ENCODE measurements around the gene LILRB3.
"Not testable (repeated sequence)": the region's sequence is repeated elsewhere in the genome, so short reads cannot be mapped to it uniquely, and the experiment has no call there.

LILRB3 gene

DNA sequence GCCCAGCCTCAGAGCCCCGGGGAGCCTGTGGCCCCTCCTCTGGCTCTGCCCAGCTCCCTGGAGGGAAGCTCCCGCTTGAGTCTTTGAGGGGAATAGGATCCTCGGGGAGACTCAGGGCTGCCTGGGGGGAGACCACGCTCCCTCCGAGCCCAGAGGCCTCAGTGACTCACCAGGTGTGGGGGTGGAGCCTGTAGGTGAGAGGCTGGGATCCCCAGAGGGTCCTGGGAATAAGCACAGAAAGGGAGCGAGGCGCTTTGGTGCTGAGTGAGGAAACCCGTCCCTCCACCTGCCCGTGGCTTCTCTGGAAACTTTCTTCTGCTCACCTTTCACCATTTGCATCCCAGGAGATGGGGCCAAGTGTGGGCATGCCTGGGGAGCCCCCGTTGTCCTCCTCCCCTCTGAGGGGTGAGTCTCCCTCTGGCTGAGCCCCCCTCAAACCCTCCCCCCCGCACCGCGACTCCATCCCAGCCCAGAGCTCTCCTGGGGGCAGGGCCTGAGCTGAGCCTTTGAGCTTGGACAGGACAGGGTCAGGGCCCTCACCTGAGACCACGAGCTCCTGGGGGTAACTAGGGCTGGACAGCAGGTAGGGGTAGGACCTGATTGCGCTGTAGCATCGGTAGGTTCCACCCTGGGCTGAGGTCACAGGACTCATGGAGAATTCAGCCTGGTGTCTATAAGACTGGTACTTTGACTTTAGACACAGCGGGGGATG is 31.5 kb upstream of the LILRB3 start:
- no peaks in the 10 kb centered on the region; the same call in 1 of the 2 replicates for H3K27me3 ChIP-seq (ENCODE audit: insufficient read depth, low read length)
- no peak overlapping the region for H3K9ac ChIP-seq (ENCODE audit: low read depth, low read length)

DNA sequence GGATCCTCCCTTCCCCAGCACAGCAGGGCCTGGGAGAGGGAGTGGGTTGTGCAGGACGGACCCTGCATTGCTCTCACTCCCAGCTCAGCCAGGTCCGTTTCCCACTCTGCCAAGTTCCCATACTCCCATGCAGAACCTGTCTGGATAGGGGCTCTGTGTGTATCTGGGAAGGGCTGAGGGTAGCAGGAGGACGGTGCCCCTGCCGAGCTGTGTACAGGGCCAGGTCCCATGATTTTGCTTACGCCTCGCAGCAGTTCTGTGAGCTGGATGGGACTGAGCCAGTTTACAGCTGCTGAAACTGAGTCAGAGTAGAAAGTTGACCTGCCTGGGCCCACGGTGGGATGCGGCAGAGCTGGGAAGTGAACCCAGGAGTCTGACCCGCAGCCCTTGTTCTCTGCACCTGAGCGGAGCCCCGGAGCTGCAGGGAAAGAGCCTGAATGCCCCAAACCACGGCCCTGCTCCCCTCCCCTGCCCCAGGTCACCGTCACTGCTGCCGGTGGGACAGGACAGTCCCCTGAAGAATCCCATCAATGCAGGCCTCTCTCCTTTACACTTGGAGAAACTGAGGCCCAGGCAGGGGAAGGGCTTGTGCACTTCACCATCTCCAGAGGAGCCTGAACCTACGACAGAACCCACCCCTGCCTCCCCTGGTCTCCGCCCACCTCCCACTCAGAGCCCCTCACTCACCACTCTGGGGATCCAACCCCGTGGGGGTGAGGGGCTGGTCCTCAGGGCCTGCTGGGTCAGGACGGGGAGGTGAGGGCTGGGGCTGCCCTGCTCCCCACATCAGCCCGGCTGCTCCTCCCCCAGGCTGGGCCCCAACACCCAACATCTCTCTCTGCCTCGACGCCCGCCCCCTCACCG is 30.8 kb upstream of the LILRB3 start:
- no peaks in the 10 kb centered on the region; the same call in 1 of the 2 replicates for H3K4me1 ChIP-seq (ENCODE audit: insufficient read depth, low read length)
- H3K27ac ChIP-seq (ENCODE audit: low read length), result no peak overlapping the region
- no peaks in the 10 kb centered on the region for H3K9me3 ChIP-seq (ENCODE audit: insufficient read depth, low read depth, low read length)
- no peaks in the 10 kb centered on the region; the same call in 1 of the 2 replicates for H3K27me3 ChIP-seq (ENCODE audit: insufficient read depth, low read length)
- no peak overlapping the region for H3K9ac ChIP-seq (ENCODE audit: low read depth, low read length)
- no peak overlapping the region for H3K4me3 ChIP-seq (ENCODE audit: low read length)
- H3K36me3 ChIP-seq (ENCODE audit: insufficient read depth, low read depth, low read length), result no peaks in the 10 kb centered on the region

More for the DNA sequence above, 31.5 kb upstream of the LILRB3 start:
- Histone ChIP-seq H3K36me3 (ENCODE audit: insufficient read depth, low read depth, low read length) (no peaks in the 10 kb centered on the region), H3K27ac (ENCODE audit: low read length) (no peak overlapping the region), H3K4me1 (ENCODE audit: insufficient read depth, low read length) (no peaks in the 10 kb centered on the region; the same call in 1 of the 2 replicates), H3K9me3 (ENCODE audit: insufficient read depth, low read depth, low read length) (no peaks in the 10 kb centered on the region), H3K4me3 (ENCODE audit: low read length) (no peak overlapping the region)

GRCh38 chr19:54252845-54253244 is 30.0 kb upstream of the LILRB3 start:
- Histone ChIP-seq H3K9me3 (ENCODE audit: insufficient read depth, low read depth, low read length) (no peaks in the 10 kb centered on the region), H3K36me3 (ENCODE audit: insufficient read depth, low read depth, low read length) (no peaks in the 10 kb centered on the region), H3K4me1 (ENCODE audit: insufficient read depth, low read length) (no peaks in the 10 kb centered on the region; the same call in 1 of the 2 replicates), H3K9ac (ENCODE audit: low read depth, low read length) (no peak overlapping the region), H3K27ac (ENCODE audit: low read length) (no peak overlapping the region), H3K27me3 (ENCODE audit: insufficient read depth, low read length) (no peaks in the 10 kb centered on the region; the same call in 1 of the 2 replicates), H3K4me3 (ENCODE audit: low read length) (no peak overlapping the region)

- H3K4me3 ChIP-seq (ENCODE audit: low read length), result no peak overlapping the region
- H3K27ac ChIP-seq (ENCODE audit: low read length), result no peak overlapping the region
- no peaks in the 10 kb centered on the region for H3K9me3 ChIP-seq (ENCODE audit: insufficient read depth, low read depth, low read length)
- H3K9ac ChIP-seq (ENCODE audit: low read depth, low read length), result no peak overlapping the region
- no peaks in the 10 kb centered on the region for H3K36me3 ChIP-seq (ENCODE audit: insufficient read depth, low read depth, low read length)
- no peaks in the 10 kb centered on the region; the same call in 1 of the 2 replicates for H3K27me3 ChIP-seq (ENCODE audit: insufficient read depth, low read length)
- no peaks in the 10 kb centered on the region; the same call in 1 of the 2 replicates for H3K4me1 ChIP-seq (ENCODE audit: insufficient read depth, low read length)
Measured at GRCh38 chr19:54252243-54252642, 29.4 kb upstream of the LILRB3 start.

DNA sequence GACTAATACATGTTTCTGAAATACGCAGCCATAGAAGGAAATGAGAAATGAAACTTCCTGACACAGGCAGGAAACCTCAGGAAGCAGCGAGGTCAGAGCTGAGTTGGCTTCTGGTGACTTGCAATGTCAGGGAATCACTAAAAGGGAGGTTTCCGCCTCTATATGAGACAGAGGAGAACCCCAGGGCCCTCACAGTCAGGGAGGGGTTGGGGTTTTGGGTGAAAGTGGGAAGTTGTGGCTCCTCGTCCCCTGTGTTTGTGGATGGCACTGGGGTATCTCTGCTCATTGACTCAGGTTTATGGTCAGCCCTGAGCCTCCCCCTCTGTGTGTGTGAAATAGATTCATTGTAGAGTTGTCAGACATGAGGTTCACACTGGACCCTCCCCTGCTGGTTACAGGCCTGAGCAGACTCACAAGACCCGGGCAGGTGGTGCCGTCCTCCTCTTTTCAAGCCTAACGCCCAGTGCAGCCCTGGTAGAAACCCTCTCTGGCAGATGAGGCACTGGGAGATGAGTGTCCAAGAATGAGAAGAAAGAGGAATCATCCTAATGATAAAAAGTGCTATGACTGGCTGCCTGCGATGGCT is 25.3 kb upstream of the LILRB3 start:
- no peak overlapping the region for H3K4me3 ChIP-seq (ENCODE audit: low read length)
- H3K9me3 ChIP-seq (ENCODE audit: insufficient read depth, low read depth, low read length), result no peaks in the 10 kb centered on the region
- H3K27me3 ChIP-seq (ENCODE audit: insufficient read depth, low read length), result no peaks in the 10 kb centered on the region
- no peaks in the 10 kb centered on the region for H3K36me3 ChIP-seq (ENCODE audit: insufficient read depth, low read depth, low read length)
- H3K27ac ChIP-seq (ENCODE audit: low read length), result no peak overlapping the region
- no peak overlapping the region for H3K9ac ChIP-seq (ENCODE audit: low read depth, low read length)
- no peaks in the 10 kb centered on the region for H3K4me1 ChIP-seq (ENCODE audit: insufficient read depth, low read length)

- Histone ChIP-seq H3K27me3 (ENCODE audit: insufficient read depth, low read length) (no peaks in the 10 kb centered on the region), H3K9ac (ENCODE audit: low read depth, low read length) (no peak overlapping the region), H3K4me3 (ENCODE audit: low read length) (no peak overlapping the region), H3K36me3 (ENCODE audit: insufficient read depth, low read depth, low read length) (no peaks in the 10 kb centered on the region), H3K9me3 (ENCODE audit: insufficient read depth, low read depth, low read length) (no peaks in the 10 kb centered on the region), H3K4me1 (ENCODE audit: insufficient read depth, low read length) (no peaks in the 10 kb centered on the region), H3K27ac (ENCODE audit: low read length) (no peak overlapping the region)
Measured at GRCh38 chr19:54247106-54247930, 24.5 kb upstream of the LILRB3 start.

- Histone ChIP-seq H3K4me1 (ENCODE audit: insufficient read depth, low read length) (no peaks in the 10 kb centered on the region), H3K27ac (ENCODE audit: low read length) (no peak overlapping the region), H3K9ac (ENCODE audit: low read depth, low read length) (no peak overlapping the region), H3K27me3 (ENCODE audit: insufficient read depth, low read length) (no peaks in the 10 kb centered on the region), H3K4me3 (ENCODE audit: low read length) (no peak overlapping the region), H3K9me3 (ENCODE audit: insufficient read depth, low read depth, low read length) (no peaks in the 10 kb centered on the region), H3K36me3 (ENCODE audit: insufficient read depth, low read depth, low read length) (no peaks in the 10 kb centered on the region)
Measured at GRCh38 chr19:54245936-54246335, 23.1 kb upstream of the LILRB3 start.

DNA sequence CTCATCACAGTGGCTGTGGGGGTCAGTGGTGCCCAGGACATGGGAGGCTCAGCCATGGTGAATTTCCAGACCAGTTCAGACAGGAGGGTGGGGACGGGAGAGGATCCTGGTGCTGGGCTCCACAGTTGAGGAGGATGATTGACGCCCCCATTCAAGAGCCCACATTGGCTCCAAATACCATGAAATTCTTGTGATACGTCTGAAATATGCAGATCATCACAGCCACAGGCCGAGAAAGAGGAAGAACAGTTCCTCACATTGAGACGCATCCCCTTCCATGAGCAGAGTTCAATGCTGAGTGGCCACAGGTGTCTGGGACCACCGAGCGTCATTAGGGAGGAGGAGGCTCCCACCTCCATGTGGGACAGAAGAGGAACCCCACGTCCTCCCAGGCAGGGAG is 21.0 kb upstream of the LILRB3 start:
- not testable (repeated sequence) for H3K36me3 ChIP-seq (ENCODE audit: insufficient read depth, low read depth, low read length); H3K27ac ChIP-seq (ENCODE audit: low read length); H3K4me3 ChIP-seq (ENCODE audit: low read length); H3K4me1 ChIP-seq (ENCODE audit: insufficient read depth, low read length); H3K9ac ChIP-seq (ENCODE audit: low read depth, low read length); H3K27me3 ChIP-seq (ENCODE audit: insufficient read depth, low read length); H3K9me3 ChIP-seq (ENCODE audit: insufficient read depth, low read depth, low read length)

DNA sequence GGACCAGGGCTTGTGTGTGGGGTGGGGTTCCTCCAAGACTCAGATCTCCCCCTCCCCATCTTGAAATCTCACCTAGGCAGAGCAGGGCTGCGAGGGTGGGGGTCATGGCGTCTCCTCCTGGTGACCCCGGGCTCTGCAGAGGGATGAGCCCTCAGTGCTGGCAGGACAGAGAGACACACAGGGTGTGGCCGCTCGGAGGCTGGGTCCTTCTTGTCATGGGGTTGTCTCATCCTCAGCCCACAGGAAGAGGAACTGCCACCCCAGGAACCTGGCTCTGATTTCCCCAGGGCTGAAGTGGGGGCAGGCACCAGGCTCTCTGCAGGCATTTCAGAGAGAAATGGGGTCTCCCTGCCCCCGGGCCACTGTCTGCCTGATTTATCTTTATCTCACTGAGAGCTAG is 19.8 kb upstream of the LILRB3 start, which contains the start of gene LILRA6:
TSS of gene LILRA6 (minus strand) at position 145 of the 400 bp plus-strand sequence.
- not testable (repeated sequence) for H3K36me3 ChIP-seq (ENCODE audit: insufficient read depth, low read depth, low read length); H3K9me3 ChIP-seq (ENCODE audit: insufficient read depth, low read depth, low read length); H3K27me3 ChIP-seq (ENCODE audit: insufficient read depth, low read length); H3K4me3 ChIP-seq (ENCODE audit: low read length); H3K4me1 ChIP-seq (ENCODE audit: insufficient read depth, low read length); H3K9ac ChIP-seq (ENCODE audit: low read depth, low read length); H3K27ac ChIP-seq (ENCODE audit: low read length)

- not testable (repeated sequence) for H3K27me3 ChIP-seq (ENCODE audit: insufficient read depth, low read length); H3K9ac ChIP-seq (ENCODE audit: low read depth, low read length); H3K9me3 ChIP-seq (ENCODE audit: insufficient read depth, low read depth, low read length); H3K4me3 ChIP-seq (ENCODE audit: low read length); H3K4me1 ChIP-seq (ENCODE audit: insufficient read depth, low read length); H3K36me3 ChIP-seq (ENCODE audit: insufficient read depth, low read depth, low read length); H3K27ac ChIP-seq (ENCODE audit: low read length)
Measured at GRCh38 chr19:54242234-54242633, 19.4 kb upstream of the LILRB3 start.
